T-helper 2 cell (primary cell): ENCODE measurements around the gene DYNLT1.
"Not testable (repeated sequence)": the region's sequence is repeated elsewhere in the genome, so short reads cannot be mapped to it uniquely, and the experiment has no call there.

Experiments
- DNase-seq, 5 experiments: peaks; one replicate each; pipeline versions ENCODE4 v3.0.0 to v3.0.0-alpha.2; 2012 to 2022

The DYNLT1 gene

DNA sequence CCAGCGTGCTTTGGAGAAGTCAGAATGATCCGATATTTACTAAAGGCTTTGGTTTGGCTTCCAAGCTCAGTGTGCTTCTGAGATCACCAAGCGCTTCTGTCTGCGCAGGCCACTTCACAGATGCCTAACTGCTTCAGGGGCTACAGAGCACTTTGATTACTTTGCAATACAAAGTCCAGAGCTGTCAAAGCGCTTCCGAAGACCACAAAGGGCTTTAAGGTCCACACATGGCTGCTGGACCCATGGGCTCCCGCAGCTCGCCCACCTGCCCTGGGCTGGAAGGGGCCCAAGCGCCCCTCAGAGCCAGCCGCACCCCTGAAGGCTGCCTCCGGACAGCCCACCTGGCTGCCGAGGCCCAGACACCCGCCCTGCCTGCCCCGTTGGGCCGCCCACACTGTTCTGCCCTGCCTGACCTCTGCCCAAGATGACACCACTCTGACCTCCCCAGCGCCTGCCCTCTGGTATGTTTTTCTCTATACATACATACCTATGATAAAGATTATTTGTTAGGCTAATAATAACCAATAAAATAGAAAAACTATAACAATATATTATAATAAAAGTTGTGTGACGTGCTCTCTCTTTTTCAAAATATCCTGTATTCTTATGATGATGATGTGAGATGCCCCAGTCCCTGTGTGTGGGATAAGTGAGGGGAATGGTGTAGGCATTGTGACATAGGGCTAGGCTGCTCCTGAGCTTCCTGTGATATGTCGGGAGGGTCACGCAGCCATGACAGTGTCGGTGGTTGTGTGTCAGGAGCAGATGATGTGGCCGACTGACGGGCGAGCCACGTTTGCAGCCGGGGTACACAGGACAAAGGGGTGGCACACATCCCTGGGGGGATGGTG, 22.6 kb downstream of the DYNLT1 start:
- DNase-seq = no peak

- no peak for DNase-seq
Observed at GRCh38 chr6:158620963-158621693, 23.4 kb downstream of the DYNLT1 start.

GRCh38 chr6:158619922-158620801, 24.4 kb downstream of the DYNLT1 start:
- no peak for DNase-seq

- DNase-seq = not testable (repeated sequence)
Observed at GRCh38 chr6:158618289-158618688, 26.3 kb downstream of the DYNLT1 start.

DNA sequence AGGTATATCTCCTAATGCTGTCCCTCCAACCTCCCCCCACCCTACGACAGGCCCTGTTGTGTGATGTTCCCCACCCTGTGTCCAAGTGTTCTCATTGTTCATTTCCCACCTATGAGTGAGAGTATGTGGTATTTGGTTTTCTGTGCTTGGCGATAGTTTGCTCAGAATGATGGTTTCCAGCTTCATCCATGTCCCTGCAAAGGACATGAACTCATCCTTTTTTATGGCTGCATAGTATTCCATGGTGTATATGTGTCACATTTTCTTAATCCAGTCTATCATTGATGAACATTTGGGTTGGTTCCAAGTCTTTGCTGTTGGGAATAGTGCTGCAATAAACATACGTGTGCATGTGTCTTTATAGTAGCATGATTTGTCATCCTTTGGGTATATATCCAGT, 29.9 kb downstream of the DYNLT1 start:
- not testable (repeated sequence) for DNase-seq

DNA sequence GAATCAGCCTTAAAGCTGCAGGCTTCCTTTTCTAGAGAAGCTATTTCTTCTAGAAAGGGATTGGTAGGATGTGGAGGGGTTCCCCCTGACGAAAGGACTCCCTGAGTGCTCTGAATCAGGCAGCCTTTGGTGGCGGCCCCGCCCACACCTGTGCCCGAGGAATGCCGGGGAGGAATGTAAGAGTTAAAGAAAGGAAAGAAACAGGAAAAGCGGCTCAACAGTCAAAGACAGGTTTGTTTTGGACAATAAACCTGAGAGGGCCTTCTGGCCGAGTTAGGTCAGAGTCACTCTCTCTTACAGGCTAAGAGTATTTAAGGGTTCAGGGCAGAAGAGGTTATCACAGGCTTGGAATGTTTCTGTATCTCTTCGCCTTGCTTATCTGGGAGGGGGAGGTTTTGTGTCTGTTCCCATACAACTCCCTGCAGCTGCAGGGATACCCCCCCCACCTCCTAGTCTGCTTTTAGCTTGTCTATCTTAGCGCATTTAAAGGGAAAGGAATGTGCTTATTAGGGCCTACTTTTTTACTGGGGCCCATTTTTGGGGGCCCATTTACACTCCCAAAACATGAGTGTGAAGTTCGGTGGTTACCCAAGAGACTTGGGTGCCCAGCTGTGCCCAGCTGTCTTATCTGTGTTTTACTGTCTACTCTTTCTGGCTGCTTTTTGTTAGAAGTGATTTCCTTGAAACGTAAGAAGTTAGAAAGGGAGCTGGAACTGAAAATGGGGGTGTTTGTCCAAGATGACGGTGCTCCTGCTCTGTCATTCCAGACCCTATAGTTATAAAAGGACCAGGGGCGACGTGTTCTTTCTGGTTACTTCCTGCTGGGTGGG, 32.8 kb downstream of the DYNLT1 start:
- no peak for DNase-seq

GRCh38 chr6:158611039-158611438, 33.5 kb downstream of the DYNLT1 start:
- no peak for DNase-seq

- no peak for DNase-seq
Observed at GRCh38 chr6:158610319-158610968, 34.1 kb downstream of the DYNLT1 start.

DNA sequence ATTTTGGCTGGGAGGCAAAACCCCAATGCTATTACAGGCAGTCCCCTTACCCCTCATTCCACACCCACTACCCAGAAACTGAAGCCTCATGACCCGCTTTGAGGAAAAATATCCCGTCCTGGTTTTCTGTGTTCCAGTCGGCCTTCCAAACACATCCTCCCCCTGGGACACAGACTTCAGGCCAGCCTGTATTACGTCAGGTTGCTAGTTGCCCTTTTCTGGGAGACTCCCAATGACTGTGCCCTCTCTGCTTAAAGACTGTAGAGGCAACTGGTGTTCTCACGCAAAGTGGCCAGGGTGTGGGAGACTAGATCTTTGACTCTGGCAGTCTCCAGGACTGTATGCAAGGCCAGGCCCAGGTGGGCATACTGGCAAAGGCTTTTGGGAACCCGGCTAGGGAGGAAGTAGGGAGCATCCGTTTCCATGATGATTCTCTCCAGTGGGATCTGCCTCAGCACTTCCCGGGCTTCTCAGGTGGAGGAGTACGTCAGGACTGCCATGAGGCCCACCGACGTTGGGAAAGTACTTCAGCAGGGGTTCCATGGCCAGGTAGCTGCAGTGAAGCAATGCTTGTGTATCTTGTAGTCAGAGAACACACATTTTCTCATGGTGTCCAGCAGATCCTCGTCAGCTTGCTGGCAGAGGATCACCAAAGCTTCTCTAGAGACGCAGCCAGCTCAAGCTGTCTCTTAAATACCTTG, 34.9 kb downstream of the DYNLT1 start:
- DNase-seq = no peak

DNA sequence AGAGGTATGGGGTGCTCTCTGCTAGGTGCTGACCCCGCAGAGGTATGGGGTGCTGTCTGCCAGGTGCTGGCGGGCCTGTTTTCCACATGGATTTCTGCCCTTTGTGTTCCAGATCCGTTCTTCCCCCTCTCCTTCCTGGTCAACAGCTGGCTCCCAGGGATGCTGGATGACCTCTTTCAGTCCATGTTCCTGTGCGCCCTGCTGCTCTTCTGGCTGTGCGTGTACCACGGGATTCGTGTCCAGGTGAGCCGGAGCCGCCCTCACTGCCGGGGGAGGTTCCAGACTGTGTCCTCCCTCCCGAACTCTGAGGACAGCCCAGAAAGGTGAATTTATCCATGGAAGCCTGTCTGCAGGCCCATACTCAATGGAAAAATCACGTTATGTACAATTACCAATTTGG, 36.3 kb downstream of the DYNLT1 start:
- no peak for DNase-seq

- DNase-seq = no peak
Observed at GRCh38 chr6:158607411-158608170, 37.0 kb downstream of the DYNLT1 start.

DNA sequence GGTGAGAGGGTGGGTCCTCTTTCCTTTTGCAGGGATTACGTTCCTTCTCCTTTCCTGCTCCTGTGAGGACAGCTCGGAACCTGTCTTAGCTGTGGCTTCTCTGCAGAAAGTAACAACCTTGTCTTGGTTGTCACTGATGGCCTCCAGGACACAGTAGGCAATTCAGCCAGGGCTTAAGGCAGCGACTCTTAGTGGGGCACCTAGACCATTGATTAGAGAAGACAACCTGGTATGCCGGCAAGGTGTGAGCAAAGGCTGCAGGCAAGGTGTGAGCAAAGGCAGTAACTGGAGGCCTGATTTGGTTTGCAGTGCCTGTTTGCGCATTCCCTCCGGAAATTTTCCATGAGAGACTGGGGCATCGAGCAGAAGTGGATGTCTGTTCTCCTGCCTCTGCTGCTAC, 37.6 kb downstream of the DYNLT1 start:
- DNase-seq = no peak

DNA sequence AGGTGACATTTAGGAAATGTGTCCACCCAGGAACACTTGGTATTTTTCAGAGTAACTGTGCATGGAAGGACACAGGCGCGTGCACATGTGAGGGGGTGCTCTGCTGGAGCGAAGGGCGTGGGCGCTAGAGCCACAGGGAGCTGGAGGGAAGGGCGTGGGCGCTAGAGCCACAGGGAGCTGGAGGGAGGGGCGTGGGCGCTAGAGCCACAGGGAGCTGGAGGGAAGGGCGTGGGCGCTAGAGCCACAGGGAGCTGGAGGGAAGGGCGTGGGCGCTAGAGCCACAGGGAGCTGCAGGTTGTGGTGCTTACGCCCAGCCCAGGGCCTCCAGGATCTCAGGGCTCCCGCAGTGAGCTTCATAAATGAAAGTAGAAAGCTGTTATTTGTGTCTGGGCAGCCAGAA, 38.5 kb downstream of the DYNLT1 start:
- DNase-seq = not testable (repeated sequence)

DNA sequence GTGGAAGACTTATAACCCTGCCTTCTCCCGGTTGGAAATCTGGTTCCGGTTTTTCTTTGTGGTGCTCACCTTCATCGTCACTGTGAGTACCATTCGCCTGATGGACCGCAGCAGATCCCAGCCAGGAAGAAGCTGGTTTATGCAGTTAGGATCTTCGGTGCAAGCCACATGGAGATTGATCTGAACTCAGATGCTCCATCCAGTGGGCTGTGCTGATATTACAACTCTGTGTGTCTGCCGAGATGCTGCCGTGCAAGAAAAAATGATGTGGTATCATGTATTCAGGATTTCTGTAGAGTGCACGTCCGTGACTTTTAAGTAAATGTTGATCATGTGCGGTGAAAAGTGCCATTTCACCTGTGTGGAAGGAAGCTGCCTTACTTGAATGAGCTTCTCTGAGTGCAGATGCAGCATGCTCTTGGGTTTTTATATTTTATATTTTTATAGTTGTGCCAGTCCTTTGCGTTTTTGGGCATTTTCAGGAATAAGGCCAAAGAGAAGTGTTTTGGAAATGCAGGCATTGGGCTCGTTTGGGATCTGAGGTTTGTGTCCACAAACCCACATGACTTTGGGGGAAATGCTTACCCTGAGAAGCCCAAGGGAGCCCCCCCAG, 39.2 kb downstream of the DYNLT1 start:
- DNase-seq = peak in 3 of 5 experiments; percentile 4 to 66 (median 29)

DNA sequence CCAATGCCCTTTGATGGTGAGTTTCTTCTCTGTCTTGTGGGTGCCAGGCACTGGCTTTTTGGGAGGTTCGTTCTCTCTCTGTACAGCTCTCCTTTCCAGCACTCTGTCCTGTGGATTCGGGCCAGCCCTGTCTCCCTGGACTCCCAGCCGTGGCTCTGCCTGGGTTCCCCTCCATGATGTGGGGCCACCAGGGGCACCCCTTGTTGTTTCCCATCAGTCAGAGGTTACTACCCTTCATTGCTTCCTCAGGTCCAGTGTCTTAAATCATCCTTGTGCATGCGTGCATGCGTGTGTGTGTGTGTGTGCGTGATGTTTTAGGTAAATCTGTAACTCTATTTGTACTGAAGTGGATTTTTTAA, 40.5 kb downstream of the DYNLT1 start:
- DNase-seq = no peak

GRCh38 chr6:158603261-158604047, 41.1 kb downstream of the DYNLT1 start:
- no peak for DNase-seq

DNA sequence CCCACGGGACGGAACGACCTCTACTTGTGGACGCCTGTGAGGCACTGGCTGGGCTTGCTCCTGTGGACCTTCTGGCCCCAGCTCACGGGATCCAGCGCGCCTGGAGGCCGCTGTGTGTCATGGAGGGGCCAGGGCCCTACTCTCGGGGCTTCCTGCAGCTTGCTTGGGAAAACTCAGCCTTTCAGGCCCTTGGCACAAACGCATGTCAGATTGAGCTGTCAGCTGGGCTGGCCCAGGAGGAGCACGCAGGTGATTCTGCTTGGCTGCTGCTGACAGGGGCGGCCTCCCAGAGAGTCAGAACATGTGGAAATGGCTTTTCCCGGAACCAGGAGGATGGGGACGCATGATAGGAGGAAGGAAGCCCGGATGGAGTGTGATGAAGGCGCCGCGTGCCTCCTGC, 44.9 kb downstream of the DYNLT1 start:
- no peak for DNase-seq

DNA sequence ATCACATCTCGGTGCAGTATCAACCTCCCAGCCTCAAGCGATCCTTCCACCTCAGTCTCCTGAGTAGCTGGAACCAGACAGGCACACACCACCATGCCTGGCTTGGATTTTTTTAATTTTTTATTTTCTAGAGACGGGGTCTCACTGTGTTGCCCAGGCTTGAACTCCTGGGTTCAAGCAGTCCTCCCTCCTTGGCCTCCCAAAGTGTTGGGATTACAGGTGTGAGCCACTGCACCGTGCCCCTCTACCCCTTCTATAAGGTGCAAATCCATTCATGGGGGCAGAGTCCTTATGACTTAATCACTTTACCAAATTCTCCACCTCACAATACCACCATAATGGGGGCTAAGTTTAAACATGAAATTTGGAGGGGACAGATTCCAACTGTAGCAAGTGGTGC, 47.0 kb downstream of the DYNLT1 start:
- no peak for DNase-seq

DNA sequence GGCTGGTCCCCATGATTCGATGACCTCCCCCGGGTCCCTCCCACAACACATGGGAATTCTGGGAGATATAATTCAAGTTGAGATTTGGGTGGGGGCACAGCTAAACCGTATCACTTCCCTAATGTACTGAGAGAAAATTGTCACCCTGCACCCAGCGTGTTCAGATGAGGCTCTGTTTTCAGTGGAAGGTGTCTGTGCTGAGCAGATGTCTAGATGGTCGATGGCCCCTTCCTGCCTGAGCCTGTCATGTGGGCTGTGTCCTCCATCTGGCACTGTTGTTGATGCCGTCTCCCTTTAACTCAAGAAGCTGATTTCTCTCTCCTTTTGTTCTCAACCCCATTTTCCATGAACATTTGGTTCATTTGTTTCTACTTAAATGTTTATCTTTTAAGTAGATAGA, 47.7 kb downstream of the DYNLT1 start:
- DNase-seq = no peak
